Natural killer cell (primary cell): ENCODE measurements around the gene FCHO1. TPM values are rescaled to one million over a fixed set of nuclear protein-coding genes. Genes with fewer than 3 reads are reported as not detected.

ENCODE experiments used
- ATAC-seq, 3 donors: fragments of 150-1000 bp in 2 of 3; fragments of 200-7000 bp in 1 of 3; cut with Tn5 transposase; 1 replicate in 1 of 3; 2 replicates in 2 of 3; pipeline ENCODE4 v1.10.0; 2021; ENCODE audit warnings: mild to moderate bottlenecking in 2 of 3, moderate library complexity in 2 of 3
- DNase-seq, 2 donors: peaks; one replicate each; pipeline versions ENCODE4 v3.0.0 to v3.0.0-alpha.2; 2013 to 2021; ENCODE audit warnings: mixed read lengths in 1 of 2
- H3K27ac ChIP-seq: one replicate; pipeline ENCODE4 v1.5.1; 2013; ENCODE audit warnings: mild to moderate bottlenecking, low read length
- H3K27me3 ChIP-seq: one replicate; pipeline ENCODE4 v1.6.1; 2013; ENCODE audit warnings: low read length; ENCODE audit not compliant: control insufficient read depth, insufficient read depth
- H3K36me3 ChIP-seq: one replicate; pipeline ENCODE4 v1.6.1; 2013; ENCODE audit warnings: low read length; ENCODE audit not compliant: control insufficient read depth, insufficient read depth
- H3K4me1 ChIP-seq: one replicate; pipeline ENCODE4 v1.6.1; 2013; ENCODE audit warnings: low read length; ENCODE audit not compliant: control insufficient read depth, insufficient read depth
- H3K4me3 ChIP-seq: one replicate; pipeline ENCODE4 v1.5.1; 2013; ENCODE audit warnings: low read length
- H3K9me3 ChIP-seq: one replicate; pipeline ENCODE4 v1.6.1; 2013; ENCODE audit warnings: low read length; ENCODE audit not compliant: control insufficient read depth, insufficient read depth
- H3K27ac Mint-ChIP-seq, 2 donors: one replicate each; pipeline ENCODE4 v1.8.0; 2022; ENCODE audit warnings: mild to moderate bottlenecking in 2 of 2, mixed read lengths in 2 of 2, moderate library complexity in 1 of 2
- H3K27me3 Mint-ChIP-seq, 2 donors: one replicate each; pipeline ENCODE4 v1.8.0; 2022; ENCODE audit warnings: low read depth in 2 of 2, mixed read lengths in 2 of 2
- H3K36me3 Mint-ChIP-seq: one replicate; pipeline ENCODE4 v1.8.0; 2022; ENCODE audit warnings: mixed read lengths
- H3K4me1 Mint-ChIP-seq, 2 donors: one replicate each; pipeline ENCODE4 v1.8.0; 2022; ENCODE audit warnings: mixed read lengths in 2 of 2
- H3K4me3 Mint-ChIP-seq: one replicate; pipeline ENCODE4 v1.8.0; 2022; ENCODE audit warnings: mild to moderate bottlenecking, moderate library complexity, mixed read lengths
- H3K9me3 Mint-ChIP-seq, 2 donors: one replicate each; pipeline ENCODE4 v1.8.0; 2022; ENCODE audit warnings: mixed read lengths in 2 of 2
- CTCF ChIP-seq: fragments of 200-600 bp; IDR thresholded peaks from one replicate; pipeline ENCODE4 v1.8.0; 2022; ENCODE audit warnings: antibody characterized with exemption
- WGBS: methylation state at CpG from one replicate; pipeline ENCODE4 v1.1.7; 2013; ENCODE audit warnings: missing lambda C conversion rate; ENCODE audit not compliant: insufficient coverage; 5-methylcytosine and 5-hydroxymethylcytosine counted together
- intact Hi-C: fragments of 100-400 bp; cut with micrococcal nuclease; formaldehyde crosslinking; loops from one replicate; pipeline ENCODE4 v1.14.2; 2022
- total RNA-seq, 4 donors: library from RNA; stranded (reverse); fragments of 120-200 nt in 1 of 4; gene quantifications; one replicate each; pipeline versions ENCODE4 v1.2.3 to v1.2.4, GENCODE V29; 2013 to 2022

The FCHO1 gene
- total RNA-seq, 3 donors from 2014 or later (not counting 1 experiment from before 2014, with no cell fraction given), result 56.1 to 67.7 (median 66.5) TPM

GRCh38 chr19:17727843-17728242 is 23.4 kb upstream of the FCHO1 start:
- Histone ChIP-seq H3K36me3 (peaks cover 54% of the 10 kb centered on the region), H3K27me3 (no peaks in the 10 kb centered on the region), H3K9me3 (no peaks in the 10 kb centered on the region), H3K4me1 (no peaks in the 10 kb centered on the region), H3K27ac (no peak overlapping the region), H3K4me3 (no peak overlapping the region)
- Mint-ChIP-seq H3K4me1 (peaks cover 8 to 42% of the 10 kb centered on the region in 2 donors), H3K4me3 (no peak overlapping the region), H3K27me3 (no peaks in the 10 kb centered on the region), H3K9me3 (no peaks in the 10 kb centered on the region), H3K27ac (no peak overlapping the region), H3K36me3 (no peaks in the 10 kb centered on the region)
- DNase-seq (no peak), ATAC-seq (no peak)
- no peak for TF ChIP-seq CTCF
- intact Hi-C loops, result loop anchor here (2.0 kb wide), 1 partner anchor 35 kb away; no protein-coding TSS in a partner anchor
- WGBS, result 97% methylated on average over 19 of the region's 19 CpGs

- Mint-ChIP-seq H3K27ac (no peak overlapping the region), H3K36me3 (no peaks in the 10 kb centered on the region), H3K4me1 (peaks cover 8 to 30% of the 10 kb centered on the region in 2 donors), H3K9me3 (no peaks in the 10 kb centered on the region), H3K4me3 (no peak overlapping the region), H3K27me3 (no peaks in the 10 kb centered on the region)
- Histone ChIP-seq H3K36me3 (peaks cover 45% of the 10 kb centered on the region), H3K4me3 (no peak overlapping the region), H3K4me1 (no peaks in the 10 kb centered on the region), H3K27me3 (no peaks in the 10 kb centered on the region), H3K9me3 (no peaks in the 10 kb centered on the region), H3K27ac (no peak overlapping the region)
- DNase-seq (no peak), ATAC-seq (no peak)
- WGBS, result 97% methylated on average over 20 of the region's 22 CpGs
- no peak for TF ChIP-seq CTCF
- intact Hi-C loops, result no loop called here
These were observed 18.1 kb upstream of the FCHO1 start for GRCh38 chr19:17733127-17733526.

- intact Hi-C loops, result no loop called here
- no peaks in the 10 kb centered on the region for H3K27me3 Mint-ChIP-seq
- H3K27ac Mint-ChIP-seq, result no peak overlapping the region
- no peaks in the 10 kb centered on the region for H3K27me3 ChIP-seq
- no peak for TF ChIP-seq CTCF
- ATAC-seq (no peak), DNase-seq (no peak)
- H3K4me1 ChIP-seq, result no peaks in the 10 kb centered on the region
- H3K4me3 ChIP-seq, result no peak overlapping the region
- no peak overlapping the region for H3K27ac ChIP-seq
- H3K9me3 Mint-ChIP-seq, result no peaks in the 10 kb centered on the region
- no peaks in the 10 kb centered on the region for H3K36me3 Mint-ChIP-seq
- WGBS, result 97% methylated on average over 16 of the region's 16 CpGs
- no peak overlapping the region for H3K4me3 Mint-ChIP-seq
- H3K4me1 Mint-ChIP-seq, result peaks cover 8 to 30% of the 10 kb centered on the region in 2 donors
- peaks cover 40% of the 10 kb centered on the region for H3K36me3 ChIP-seq
- no peaks in the 10 kb centered on the region for H3K9me3 ChIP-seq
These were observed 17.1 kb upstream of the FCHO1 start for GRCh38 chr19:17734146-17734545.

- intact Hi-C loops, result no loop called here
- WGBS, result 92% methylated on average over 5 of the region's 5 CpGs
- Mint-ChIP-seq H3K4me1 (peaks cover 3 to 24% of the 10 kb centered on the region in 2 donors), H3K4me3 (no peak overlapping the region), H3K9me3 (no peaks in the 10 kb centered on the region), H3K27me3 (no peaks in the 10 kb centered on the region), H3K36me3 (no peaks in the 10 kb centered on the region), H3K27ac (no peak overlapping the region)
- Histone ChIP-seq H3K36me3 (peaks cover 36% of the 10 kb centered on the region), H3K4me3 (no peak overlapping the region), H3K27me3 (no peaks in the 10 kb centered on the region), H3K9me3 (no peaks in the 10 kb centered on the region), H3K27ac (no peak overlapping the region), H3K4me1 (no peaks in the 10 kb centered on the region)
- no peak for TF ChIP-seq CTCF
- DNase-seq (no peak), ATAC-seq (no peak)
These were observed 15.9 kb upstream of the FCHO1 start for GRCh38 chr19:17735410-17735809.
